ENCODE measurements around the gene SLC2A13. TPM values are rescaled to one million over a fixed set of nuclear protein-coding genes. Genes with fewer than 3 reads are reported as not detected.

Gene SLC2A13
- total RNA-seq, 1 experiment from 2014 or later, result 7.0 TPM

DNA sequence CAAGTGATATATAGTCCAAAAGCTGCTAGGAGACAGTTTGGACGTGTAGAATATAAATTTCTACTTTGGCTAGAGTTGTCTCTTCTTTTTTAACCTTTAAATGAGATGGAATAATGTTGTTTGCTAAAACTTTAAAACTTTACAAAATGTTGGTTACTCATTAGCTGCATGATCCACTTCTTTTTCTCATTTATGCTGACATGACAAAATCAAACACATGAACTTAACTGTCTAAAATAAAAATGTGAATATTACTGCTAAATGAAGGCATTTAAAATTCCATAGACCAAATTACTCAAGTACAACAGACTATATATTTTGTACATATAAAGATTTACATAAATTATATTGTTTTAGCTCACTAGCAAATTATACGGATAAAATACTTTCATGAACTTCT lies 350.4 kb downstream of the SLC2A13 start:
- H3K36me3 Mint-ChIP-seq (ENCODE audit: insufficient read depth in 1 of 3, low read depth in 3 of 3), result peaks cover 0 to 9% (median 6%) of the 10 kb centered on the region in 3 experiments; a peak in 5 of 7 replicates
- Histone ChIP-seq H3K14ac (ENCODE audit: insufficient read depth, low read length) (no peak overlapping the region), H4K20me1 (ENCODE audit: control insufficient read depth, insufficient read depth, insufficient read length) (no peaks in the 10 kb centered on the region), H2AFZ (ENCODE audit: low read length) (no peak overlapping the region), H3K56ac (ENCODE audit: insufficient read length, low read depth, low read length) (no peak overlapping the region), H4K91ac (ENCODE audit: insufficient read length, low read depth, low read length) (no peak overlapping the region), H3K9ac (ENCODE audit: extremely low read depth, insufficient read length, low read length) (no peak overlapping the region), H2AK5ac (ENCODE audit: insufficient read length, low read length) (no peak overlapping the region), H3K79me2 (ENCODE audit: insufficient read depth, low read length) (no peaks in the 10 kb centered on the region), H2BK120ac (ENCODE audit: low read depth, low read length, poor library complexity, severe bottlenecking) (no peak overlapping the region), H4K8ac (replicated peaks; ENCODE audit: insufficient read length, low read depth, low read length) (no peak overlapping the region), H3K23me2 (ENCODE audit: insufficient read length, low read depth, low read length, poor library complexity, severe bottlenecking) (no peaks in the 10 kb centered on the region), H3K79me1 (ENCODE audit: insufficient read depth, low read depth, low read length, poor library complexity, severe bottlenecking) (no peaks in the 10 kb centered on the region), H2BK20ac (ENCODE audit: low read depth, low read length, poor library complexity, severe bottlenecking) (no peak overlapping the region), H3K18ac (ENCODE audit: insufficient read length, low read depth, low read length) (no peak overlapping the region), H3K27ac (ENCODE audit: insufficient read length, low read depth, low read length) (no peak overlapping the region), H3T11ph (ENCODE audit: low read length) (no peak overlapping the region), H2BK12ac (ENCODE audit: insufficient read length, low read depth, low read length) (no peak overlapping the region), H2BK15ac (ENCODE audit: low read depth, low read length) (no peak overlapping the region), H3K27me3 (ENCODE audit: insufficient read depth, low read length) (no peaks in the 10 kb centered on the region), H3K4me2 (ENCODE audit: insufficient read depth, insufficient read length, low read length) (no peak overlapping the region), H3K9me3 (ENCODE audit: control insufficient read depth, low read depth, low read length) (no peaks in the 10 kb centered on the region), H2BK5ac (ENCODE audit: insufficient read length, low read length) (no peak overlapping the region), H3K4ac (ENCODE audit: low read depth, low read length) (no peak overlapping the region), H4K5ac (ENCODE audit: insufficient read length, low read depth, low read length) (no peak overlapping the region), H3K4me1 (ENCODE audit: insufficient read depth, low read length) (peaks cover 2% of the 10 kb centered on the region; the same call in 1 of the 2 replicates), H3K23ac (ENCODE audit: insufficient read length, low read depth, low read length) (no peak overlapping the region)
- no CpG with 5 or more reads among the region's 2 CpGs for WGBS (ENCODE audit: extremely low coverage, insufficient read length, low lambda C conversion rate)
- no peak overlapping the region for H3K4me3 Mint-ChIP-seq
- TF ChIP-seq, protein P1, sequence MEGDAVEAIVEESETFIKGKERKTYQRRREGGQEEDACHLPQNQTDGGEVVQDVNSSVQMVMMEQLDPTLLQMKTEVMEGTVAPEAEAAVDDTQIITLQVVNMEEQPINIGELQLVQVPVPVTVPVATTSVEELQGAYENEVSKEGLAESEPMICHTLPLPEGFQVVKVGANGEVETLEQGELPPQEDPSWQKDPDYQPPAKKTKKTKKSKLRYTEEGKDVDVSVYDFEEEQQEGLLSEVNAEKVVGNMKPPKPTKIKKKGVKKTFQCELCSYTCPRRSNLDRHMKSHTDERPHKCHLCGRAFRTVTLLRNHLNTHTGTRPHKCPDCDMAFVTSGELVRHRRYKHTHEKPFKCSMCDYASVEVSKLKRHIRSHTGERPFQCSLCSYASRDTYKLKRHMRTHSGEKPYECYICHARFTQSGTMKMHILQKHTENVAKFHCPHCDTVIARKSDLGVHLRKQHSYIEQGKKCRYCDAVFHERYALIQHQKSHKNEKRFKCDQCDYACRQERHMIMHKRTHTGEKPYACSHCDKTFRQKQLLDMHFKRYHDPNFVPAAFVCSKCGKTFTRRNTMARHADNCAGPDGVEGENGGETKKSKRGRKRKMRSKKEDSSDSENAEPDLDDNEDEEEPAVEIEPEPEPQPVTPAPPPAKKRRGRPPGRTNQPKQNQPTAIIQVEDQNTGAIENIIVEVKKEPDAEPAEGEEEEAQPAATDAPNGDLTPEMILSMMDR (conservative IDR thresholded peaks at IDR 0.05), result no peak
- peaks cover 4 to 6% of the 10 kb centered on the region in 2 experiments; a peak in 4 of 5 replicates for H3K9me3 Mint-ChIP-seq
- H3K4me1 Mint-ChIP-seq, result peaks cover 23 to 24% of the 10 kb centered on the region in 2 experiments
- no peak for DNase-seq
- H3K27me3 Mint-ChIP-seq (ENCODE audit: low read depth), result no peaks in the 10 kb centered on the region; the same call in 1 of the 2 replicates
- no peak overlapping the region for H3K27ac Mint-ChIP-seq
